GM12875 (cell line): ENCODE measurements around the gene TBC1D21.

Experiments
- H3K4me3 ChIP-seq: one replicate; pipeline ENCODE4 v1.5.1; 2011; ENCODE audit warnings: low read depth, low read length, control low read depth
- CTCF ChIP-seq: IDR thresholded peaks from 2 replicates; pipeline ENCODE4 v1.5.1; 2011; ENCODE audit warnings: low read depth, mild to moderate bottlenecking, control low read depth, inconsistent platforms, low read length, moderate library complexity, borderline replicate concordance; ENCODE audit not compliant: insufficient read depth

The TBC1D21 gene

GRCh38 chr15:73839699-73840377, 33.5 kb upstream of the TBC1D21 start:
- no peak overlapping the region for H3K4me3 ChIP-seq
- no peak for TF ChIP-seq CTCF

GRCh38 chr15:73840771-73841170, 32.6 kb upstream of the TBC1D21 start:
- TF ChIP-seq CTCF: no peak
- no peak overlapping the region for H3K4me3 ChIP-seq

- H3K4me3 ChIP-seq: no peak overlapping the region
- no peak for TF ChIP-seq CTCF
Measured at GRCh38 chr15:73841756-73842725, 31.3 kb upstream of the TBC1D21 start.

GRCh38 chr15:73843787-73844186, 29.6 kb upstream of the TBC1D21 start:
- H3K4me3 ChIP-seq: no peak overlapping the region
- no peak for TF ChIP-seq CTCF

- no peak for TF ChIP-seq CTCF
- H3K4me3 ChIP-seq: no peak overlapping the region
Measured at GRCh38 chr15:73844356-73844755, 29.0 kb upstream of the TBC1D21 start.

- no peak for TF ChIP-seq CTCF
Measured at GRCh38 chr15:73845507-73845906, 27.9 kb upstream of the TBC1D21 start.

More at GRCh38 chr15:73845507-73845906, 27.9 kb upstream of the TBC1D21 start:
- no peak overlapping the region for H3K4me3 ChIP-seq
